ENCODE results near the gene OPN5.

The OPN5 gene

DNA sequence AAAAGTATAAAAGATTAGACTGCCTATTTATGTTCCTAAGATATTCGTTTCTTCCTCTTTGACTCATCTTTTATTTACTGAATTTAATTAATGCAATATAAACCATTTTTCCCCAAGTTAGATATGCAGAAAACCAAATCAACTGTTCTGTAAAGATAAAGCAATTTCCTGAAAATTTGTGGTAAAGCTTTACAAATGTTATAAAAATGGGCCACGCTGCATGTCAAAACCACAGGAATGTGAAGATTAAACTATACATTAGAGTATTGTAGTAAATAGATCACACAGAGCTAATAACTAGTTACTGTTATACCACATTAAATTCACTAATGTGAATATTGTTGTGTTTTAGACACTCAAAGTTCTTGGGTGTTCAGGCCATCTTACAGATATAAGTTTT is 83.4 kb downstream of the OPN5 start:
- no peak for DNase-seq

DNA sequence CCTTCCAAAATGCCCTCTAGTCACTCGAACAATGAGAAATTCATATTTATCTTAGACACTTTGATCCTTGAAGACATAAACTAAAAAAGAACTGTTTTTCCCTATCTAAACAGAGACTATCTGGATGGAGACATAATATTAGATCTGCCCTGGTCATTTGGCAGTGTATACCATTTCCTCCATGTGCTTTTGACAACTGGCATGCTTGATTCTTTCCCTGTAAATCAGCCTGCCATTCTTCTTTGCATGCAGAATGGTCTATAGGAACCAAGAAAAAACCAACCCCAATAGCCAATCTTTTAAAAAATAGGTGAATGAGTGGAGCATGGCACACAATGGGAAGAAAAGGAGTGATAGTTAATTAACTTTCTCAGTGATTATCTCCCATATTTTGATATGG is 93.8 kb downstream of the OPN5 start:
- DNase-seq = no peak
